ENCODE data around the gene CALML4.

DNA sequence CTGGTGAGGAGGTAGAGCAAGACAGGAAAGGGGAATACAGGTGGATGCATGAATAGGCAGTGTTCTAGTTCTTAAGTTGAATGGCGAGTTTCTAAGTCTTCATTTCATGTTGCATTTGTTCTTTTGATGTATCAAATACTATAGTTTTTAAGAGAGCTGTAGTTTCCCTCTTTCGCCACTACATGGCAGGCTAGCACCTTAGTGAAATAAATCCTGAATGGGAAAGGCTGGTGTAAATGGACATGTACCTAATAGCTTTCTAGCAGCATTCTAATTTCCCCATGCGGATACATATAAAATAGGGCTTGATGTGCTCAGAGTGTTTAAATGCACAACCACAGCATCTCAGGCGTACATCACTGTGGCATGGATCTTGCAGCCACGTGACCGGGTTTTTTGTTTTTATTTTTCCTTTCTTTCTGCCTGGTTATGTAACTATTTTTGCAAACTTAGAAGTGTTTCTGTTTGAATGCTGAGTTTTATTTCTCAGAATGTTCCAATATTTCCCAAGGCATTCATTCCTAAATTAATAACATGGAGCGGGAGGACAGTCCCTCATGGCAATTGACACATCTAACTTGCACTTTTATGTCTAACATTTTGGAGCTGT lies 47.9 kb upstream of the CALML4 start:
- no peak for TF ChIP-seq POLR2A (IDR thresholded peaks at IDR 0.05; ENCODE audit: low read depth, low read length)
- no peak for TF ChIP-seq POLR2AphosphoS5 (IDR thresholded peaks at IDR 0.05; ENCODE audit: low read depth, low read length)

All from GM12892 (cell line).